Colonic mucosa (tissue), 4 donors: ENCODE measurements around the gene SREBF1. TPM values are rescaled to one million over a fixed set of nuclear protein-coding genes. Genes with fewer than 3 reads are reported as not detected.

ENCODE experiments used
- DNase-seq: peaks from one replicate; pipeline ENCODE4 v3.0.0-alpha.2; 2020
- H3K27ac ChIP-seq: fragments of 200-600 bp; one replicate; pipeline ENCODE4 v1.8.0; 2021
- H3K27me3 ChIP-seq: fragments of 200-600 bp; one replicate; pipeline ENCODE4 v1.8.0; 2021
- H3K36me3 ChIP-seq: fragments of 200-600 bp; one replicate; pipeline ENCODE4 v1.8.0; 2021
- H3K4me1 ChIP-seq: fragments of 200-600 bp; one replicate; pipeline ENCODE4 v1.8.0; 2021; ENCODE audit warnings: mild to moderate bottlenecking
- H3K4me3 ChIP-seq: fragments of 200-600 bp; one replicate; pipeline ENCODE4 v1.8.0; 2021
- H3K9ac ChIP-seq, 2 donors: one replicate each; pipeline ENCODE4 v1.7.0; 2013; ENCODE audit warnings: control low read depth in 2 of 2, low read depth in 2 of 2, low read length in 2 of 2
- H3K9me3 ChIP-seq: fragments of 200-600 bp; one replicate; pipeline ENCODE4 v1.8.0; 2021
- CTCF ChIP-seq: fragments of 200-600 bp; IDR thresholded peaks from one replicate; pipeline ENCODE4 v1.8.0; 2022; ENCODE audit warnings: antibody characterized with exemption, mild to moderate bottlenecking
- intact Hi-C: fragments of 100-400 bp; cut with DNase I; formaldehyde crosslinking; loops from one replicate; pipeline ENCODE4 v1.14.1; 2022
- total RNA-seq, 2 donors: library from RNA; stranded (reverse); fragmentation: NEBNext Ultra II Directional in 1 of 2; extraction: Animal tissue kit (Norgen Biotek cat#: 25700) in 1 of 2; gene quantifications; one replicate each; pipeline ENCODE4 v1.2.1, GENCODE V29; 2021
- donor health status: healthy.
- donor health status: DM: no; HTN: no; CAD: no.
- donor health status: DM: no; HTN: no; CAD: no.

SREBF1 gene
- total RNA-seq, 2 donors from 2014 or later, result 170 to 174 TPM

- no peaks in the 10 kb centered on the region for H3K27me3 ChIP-seq
- no peaks in the 10 kb centered on the region for H3K4me1 ChIP-seq
- no peak overlapping the region for H3K4me3 ChIP-seq
- H3K9me3 ChIP-seq, result no peaks in the 10 kb centered on the region
- H3K9ac ChIP-seq, result no peak overlapping the region
- no peak overlapping the region for H3K27ac ChIP-seq
- no peak for TF ChIP-seq CTCF
- no peak for DNase-seq
- no peaks in the 10 kb centered on the region for H3K36me3 ChIP-seq
- intact Hi-C loops, result no loop called here
These were observed 36.0 kb upstream of the SREBF1 start for GRCh38 chr17:17872547-17873345.

- no peaks in the 10 kb centered on the region for H3K4me1 ChIP-seq
- intact Hi-C loops, result no loop called here
- H3K4me3 ChIP-seq, result no peak overlapping the region
- no peak overlapping the region for H3K27ac ChIP-seq
- H3K36me3 ChIP-seq, result no peaks in the 10 kb centered on the region
- DNase-seq, result no peak
- no peak overlapping the region for H3K9ac ChIP-seq
- H3K27me3 ChIP-seq, result no peaks in the 10 kb centered on the region
- no peak for TF ChIP-seq CTCF
- no peaks in the 10 kb centered on the region for H3K9me3 ChIP-seq
These were observed 35.1 kb upstream of the SREBF1 start for GRCh38 chr17:17871913-17872312.

GRCh38 chr17:17870247-17870646, 33.5 kb upstream of the SREBF1 start:
- intact Hi-C loops, result no loop called here
- TF ChIP-seq CTCF, result no peak
- no peak overlapping the region for H3K9ac ChIP-seq
- no peaks in the 10 kb centered on the region for H3K9me3 ChIP-seq
- no peak overlapping the region for H3K4me3 ChIP-seq
- H3K36me3 ChIP-seq, result no peaks in the 10 kb centered on the region
- DNase-seq, result no peak
- H3K27ac ChIP-seq, result no peak overlapping the region
- H3K27me3 ChIP-seq, result no peaks in the 10 kb centered on the region
- no peaks in the 10 kb centered on the region for H3K4me1 ChIP-seq

GRCh38 chr17:17868641-17869522, 32.1 kb upstream of the SREBF1 start:
- DNase-seq, result no peak
- no peaks in the 10 kb centered on the region for H3K27me3 ChIP-seq
- no peak overlapping the region for H3K4me3 ChIP-seq
- intact Hi-C loops, result no loop called here
- H3K27ac ChIP-seq, result no peak overlapping the region
- H3K9me3 ChIP-seq, result no peaks in the 10 kb centered on the region
- no peaks in the 10 kb centered on the region for H3K4me1 ChIP-seq
- no peak for TF ChIP-seq CTCF
- H3K9ac ChIP-seq, result no peak overlapping the region
- no peaks in the 10 kb centered on the region for H3K36me3 ChIP-seq

GRCh38 chr17:17866897-17867296, 30.1 kb upstream of the SREBF1 start:
- no peaks in the 10 kb centered on the region for H3K9me3 ChIP-seq
- H3K36me3 ChIP-seq, result no peaks in the 10 kb centered on the region
- DNase-seq, result no peak
- H3K9ac ChIP-seq, result no peak overlapping the region
- no peaks in the 10 kb centered on the region for H3K4me1 ChIP-seq
- no peaks in the 10 kb centered on the region for H3K27me3 ChIP-seq
- no peak overlapping the region for H3K4me3 ChIP-seq
- TF ChIP-seq CTCF, result no peak
- intact Hi-C loops, result no loop called here
- no peak overlapping the region for H3K27ac ChIP-seq
